ENCODE data around the gene AFF3.

- TF ChIP-seq CTCF (conservative IDR thresholded peaks at IDR 0.05 in 1 of 2, IDR thresholded peaks at IDR 0.05 in 1 of 2; ENCODE audit: extremely low read depth in 1 of 2, insufficient read depth in 1 of 2, low read depth in 1 of 2, low read length in 2 of 2) (no peak), EZH2 (IDR thresholded peaks at IDR 0.05; ENCODE audit: borderline replicate concordance, low read length) (no peak)
Measured at GRCh38 chr2:99825630-99826029, 316.8 kb downstream of the AFF3 start.

All from mammary epithelial cell (primary cell).